ENCODE data around the gene QSER1. TPM values are rescaled to one million over a fixed set of nuclear protein-coding genes. Genes with fewer than 3 reads are reported as not detected.

QSER1 gene
- total RNA-seq, 1 experiment from 2014 or later = 48.0 TPM

DNA sequence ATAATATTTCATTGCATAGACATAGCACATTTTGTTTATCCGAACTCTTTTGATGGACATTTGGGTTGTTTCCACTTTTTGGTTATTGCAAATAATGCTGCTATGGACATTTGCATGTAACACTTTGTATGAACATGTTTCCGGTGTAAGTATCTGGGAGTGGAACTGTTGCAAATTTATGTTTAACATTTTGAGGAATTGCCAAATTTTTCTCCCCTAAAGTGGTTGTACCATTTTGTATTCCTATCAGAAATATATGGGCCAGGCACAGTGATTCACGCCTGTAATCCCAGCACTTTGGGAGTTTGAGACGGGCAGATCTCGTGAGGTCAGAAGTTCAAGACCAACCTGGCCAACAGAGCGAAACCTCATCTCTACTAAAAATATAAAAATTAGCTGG lies 16.0 kb downstream of the QSER1 start:
- H2AFZ ChIP-seq (ENCODE audit: low read depth, low read length, poor library complexity, severe bottlenecking) = no peak overlapping the region
- no peak for TF ChIP-seq ZNF274 (IDR thresholded peaks at IDR 0.05; ENCODE audit: low read depth, low read length)
- no peak for TF ChIP-seq EGR1 (IDR thresholded peaks at IDR 0.05; ENCODE audit: low read depth)
- H3K27me3 ChIP-seq (ENCODE audit: insufficient read depth, low read length) = no peaks in the 10 kb centered on the region
- no peak overlapping the region for H3K4me2 ChIP-seq (ENCODE audit: low read length)
- peaks cover 99% of the 10 kb centered on the region for H3K79me2 ChIP-seq (ENCODE audit: insufficient read depth, low read length)
- no peaks in the 10 kb centered on the region for H3K9me3 ChIP-seq (ENCODE audit: control insufficient read depth in 1 of 2, insufficient read depth in 1 of 2, low read depth in 1 of 2, low read length in 2 of 2)
- no peaks in the 10 kb centered on the region for H3K36me3 ChIP-seq (ENCODE audit: control insufficient read depth in 1 of 2, insufficient read depth in 2 of 2, low read length in 2 of 2)
- ChIA-PET RAD21 (ENCODE audit: low non-redundant PET in 1 of 2, low total read pairs in 2 of 2, uncharacterized antibody in 2 of 2, unreplicated experiment in 2 of 2) (no interaction called here), CTCF (no interaction called here), POLR2A (interaction anchor here (1.5 kb wide), 1 partner anchor 14 kb away, joined by 3 read pairs; no protein-coding TSS in a partner anchor)
- no peaks in the 10 kb centered on the region for H3K4me1 ChIP-seq (ENCODE audit: control insufficient read depth in 1 of 2, insufficient read depth in 2 of 2, low read length in 2 of 2)
- intact Hi-C loops (cut with micrococcal nuclease) = no loop called here
- H3K9me2 ChIP-seq (ENCODE audit: insufficient read depth) = no peaks in the 10 kb centered on the region
- DNase-seq (ENCODE audit: low read depth, low spot score) (no peak), ATAC-seq (no peak)
- no peak overlapping the region for H3K9ac ChIP-seq (ENCODE audit: low read length)
- H3K4me3 ChIP-seq (replicated peaks in 1 of 2; ENCODE audit: low read depth in 1 of 2, low read length in 2 of 2) = no peak overlapping the region
- no peak overlapping the region for H3K27ac ChIP-seq (ENCODE audit: low read depth, low read length)
- peaks cover 16% of the 10 kb centered on the region; the same call in 1 of the 2 replicates for H4K20me1 ChIP-seq (ENCODE audit: insufficient read depth)
- BruUV-seq (replicated peaks) = no TSS peak

DNA sequence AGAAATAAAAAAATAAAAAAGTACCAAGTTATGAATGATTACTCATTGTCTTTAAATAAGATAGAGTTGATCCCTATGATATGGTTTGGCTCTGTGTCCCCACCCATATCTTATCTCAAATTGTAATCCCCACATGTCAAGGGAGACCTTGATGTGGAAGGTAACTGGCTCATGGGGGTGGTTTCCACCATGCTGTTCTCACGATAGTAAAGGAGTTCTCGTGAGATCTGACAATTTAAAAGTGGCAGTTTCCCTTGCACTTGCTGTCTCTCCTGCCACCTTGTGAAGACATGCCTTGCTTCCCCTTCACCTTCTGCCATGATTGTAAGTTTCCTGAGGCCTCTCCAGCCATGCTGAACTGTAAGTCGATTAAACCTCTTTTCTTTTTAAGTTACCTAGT lies 18.8 kb downstream of the QSER1 start:
- CTCF ChIA-PET = no interaction called here
- POLR2A ChIA-PET = no interaction called here
- intact Hi-C loops (cut with micrococcal nuclease) = no loop called here

DNA sequence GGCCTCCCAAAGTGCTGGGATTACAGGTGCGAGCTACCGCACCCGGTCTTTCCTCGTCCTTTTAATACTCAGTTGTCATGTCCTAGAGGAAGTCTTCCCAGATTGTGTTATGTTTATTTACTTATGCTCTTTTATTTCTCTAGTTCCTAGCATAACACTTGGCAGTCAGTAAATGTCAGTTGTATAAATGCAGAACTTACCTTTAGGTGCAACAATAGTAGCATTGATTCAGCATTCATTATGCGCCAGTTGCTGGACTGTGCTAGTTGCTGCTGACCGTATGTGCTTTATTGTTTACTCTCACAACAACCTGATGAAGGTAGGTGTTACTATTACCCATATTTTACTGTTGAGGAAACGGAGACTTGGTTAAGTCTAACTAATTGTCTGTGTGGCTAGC lies 20.8 kb downstream of the QSER1 start:
- Histone ChIP-seq H3K4me2 (ENCODE audit: low read length) (no peak overlapping the region), H3K9ac (ENCODE audit: low read length) (no peak overlapping the region), H4K20me1 (ENCODE audit: insufficient read depth) (peaks cover 16% of the 10 kb centered on the region; the same call in 1 of the 2 replicates), H3K9me3 (ENCODE audit: control insufficient read depth in 1 of 2, insufficient read depth in 1 of 2, low read depth in 1 of 2, low read length in 2 of 2) (no peaks in the 10 kb centered on the region), H3K27me3 (ENCODE audit: insufficient read depth, low read length) (no peaks in the 10 kb centered on the region), H3K9me2 (ENCODE audit: insufficient read depth) (no peaks in the 10 kb centered on the region), H3K36me3 (ENCODE audit: control insufficient read depth in 1 of 2, insufficient read depth in 2 of 2, low read length in 2 of 2) (no peaks in the 10 kb centered on the region), H2AFZ (ENCODE audit: low read depth, low read length, poor library complexity, severe bottlenecking) (no peak overlapping the region), H3K4me1 (ENCODE audit: control insufficient read depth in 1 of 2, insufficient read depth in 2 of 2, low read length in 2 of 2) (peaks cover 3% of the 10 kb centered on the region in 2 experiments; a peak in 3 of 4 replicates), H3K27ac (ENCODE audit: low read depth, low read length) (no peak overlapping the region), H3K79me2 (ENCODE audit: insufficient read depth, low read length) (peaks cover 98% of the 10 kb centered on the region), H3K4me3 (replicated peaks in 1 of 2; ENCODE audit: low read depth in 1 of 2, low read length in 2 of 2) (no peak overlapping the region)
- POLR2A ChIA-PET = no interaction called here
- intact Hi-C loops (cut with micrococcal nuclease) = no loop called here
- CTCF ChIA-PET = no interaction called here
- RAD21 ChIA-PET (ENCODE audit: low non-redundant PET in 1 of 2, low total read pairs in 2 of 2, uncharacterized antibody in 2 of 2, unreplicated experiment in 2 of 2) = no interaction called here
- no TSS peak for BruUV-seq (replicated peaks)
- no peak for ATAC-seq
- no peak for DNase-seq (ENCODE audit: low read depth, low spot score)
- TF ChIP-seq SRF (IDR thresholded peaks at IDR 0.05; ENCODE audit: low read depth) = no peak
- no peak for TF ChIP-seq SIN3A (IDR thresholded peaks at IDR 0.05; ENCODE audit: low read depth)
- no peak for TF ChIP-seq EGR1 (IDR thresholded peaks at IDR 0.05; ENCODE audit: low read depth)
- TF ChIP-seq ZNF274 (IDR thresholded peaks at IDR 0.05; ENCODE audit: low read depth, low read length) = no peak
- TF ChIP-seq RAD21 (IDR thresholded peaks at IDR 0.05; ENCODE audit: low read depth) = no peak
- TF ChIP-seq YY1 (IDR thresholded peaks at IDR 0.05; ENCODE audit: extremely low read depth, insufficient replicate concordance, low read depth, low read length) = no peak
- TF ChIP-seq POLR2A (IDR thresholded peaks at IDR 0.05; ENCODE audit: borderline replicate concordance, extremely low read depth, insufficient read depth, insufficient read length) = no peak
- no peak for TF ChIP-seq ELF1 (IDR thresholded peaks at IDR 0.05; ENCODE audit: borderline replicate concordance, low read depth)
- TF ChIP-seq EZH2phosphoT487 (IDR thresholded peaks at IDR 0.05; ENCODE audit: borderline replicate concordance) = no peak
- TF ChIP-seq CEBPB (IDR thresholded peaks at IDR 0.05; ENCODE audit: low read depth) = no peak
- TF ChIP-seq JUND (IDR thresholded peaks at IDR 0.05) = no peak
- no peak for TF ChIP-seq ZFX (IDR thresholded peaks at IDR 0.05)
- TF ChIP-seq, protein P1, sequence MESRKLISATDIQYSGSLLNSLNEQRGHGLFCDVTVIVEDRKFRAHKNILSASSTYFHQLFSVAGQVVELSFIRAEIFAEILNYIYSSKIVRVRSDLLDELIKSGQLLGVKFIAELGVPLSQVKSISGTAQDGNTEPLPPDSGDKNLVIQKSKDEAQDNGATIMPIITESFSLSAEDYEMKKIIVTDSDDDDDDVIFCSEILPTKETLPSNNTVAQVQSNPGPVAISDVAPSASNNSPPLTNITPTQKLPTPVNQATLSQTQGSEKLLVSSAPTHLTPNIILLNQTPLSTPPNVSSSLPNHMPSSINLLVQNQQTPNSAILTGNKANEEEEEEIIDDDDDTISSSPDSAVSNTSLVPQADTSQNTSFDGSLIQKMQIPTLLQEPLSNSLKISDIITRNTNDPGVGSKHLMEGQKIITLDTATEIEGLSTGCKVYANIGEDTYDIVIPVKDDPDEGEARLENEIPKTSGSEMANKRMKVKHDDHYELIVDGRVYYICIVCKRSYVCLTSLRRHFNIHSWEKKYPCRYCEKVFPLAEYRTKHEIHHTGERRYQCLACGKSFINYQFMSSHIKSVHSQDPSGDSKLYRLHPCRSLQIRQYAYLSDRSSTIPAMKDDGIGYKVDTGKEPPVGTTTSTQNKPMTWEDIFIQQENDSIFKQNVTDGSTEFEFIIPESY (IDR thresholded peaks at IDR 0.05; ENCODE audit: extremely low read depth, insufficient replicate concordance, low read length) = no peak
- TF ChIP-seq POLR2AphosphoS5 (IDR thresholded peaks at IDR 0.05; ENCODE audit: low read depth, low read length) = no peak

More for the DNA sequence above, 18.8 kb downstream of the QSER1 start:
- Histone ChIP-seq H4K20me1 (ENCODE audit: insufficient read depth) (peaks cover 19% of the 10 kb centered on the region; the same call in 1 of the 2 replicates), H3K27ac (ENCODE audit: low read depth, low read length) (no peak overlapping the region), H3K4me3 (replicated peaks in 1 of 2; ENCODE audit: low read depth in 1 of 2, low read length in 2 of 2) (no peak overlapping the region), H2AFZ (ENCODE audit: low read depth, low read length, poor library complexity, severe bottlenecking) (no peak overlapping the region), H3K79me2 (ENCODE audit: insufficient read depth, low read length) (peaks cover 99% of the 10 kb centered on the region), H3K4me1 (ENCODE audit: control insufficient read depth in 1 of 2, insufficient read depth in 2 of 2, low read length in 2 of 2) (no peaks in the 10 kb centered on the region), H3K36me3 (ENCODE audit: control insufficient read depth in 1 of 2, insufficient read depth in 2 of 2, low read length in 2 of 2) (no peaks in the 10 kb centered on the region), H3K9ac (ENCODE audit: low read length) (no peak overlapping the region), H3K9me3 (ENCODE audit: control insufficient read depth in 1 of 2, insufficient read depth in 1 of 2, low read depth in 1 of 2, low read length in 2 of 2) (no peaks in the 10 kb centered on the region), H3K27me3 (ENCODE audit: insufficient read depth, low read length) (no peaks in the 10 kb centered on the region), H3K9me2 (ENCODE audit: insufficient read depth) (no peaks in the 10 kb centered on the region), H3K4me2 (ENCODE audit: low read length) (no peak overlapping the region)
- DNase-seq (ENCODE audit: low read depth, low spot score) (no peak), ATAC-seq (no peak)
- TF ChIP-seq YY1 (IDR thresholded peaks at IDR 0.05; ENCODE audit: extremely low read depth, insufficient replicate concordance, low read depth, low read length) (no peak), SRF (IDR thresholded peaks at IDR 0.05; ENCODE audit: low read depth) (no peak)
- RAD21 ChIA-PET (ENCODE audit: low non-redundant PET in 1 of 2, low total read pairs in 2 of 2, uncharacterized antibody in 2 of 2, unreplicated experiment in 2 of 2) = no interaction called here
- no TSS peak for BruUV-seq (replicated peaks)
